Right ventricle myocardium superior (tissue), 1 donor: ENCODE results near the gene DAAM1. TPM values are rescaled to one million over a fixed set of nuclear protein-coding genes. Genes with fewer than 3 reads are reported as not detected.

Source experiments
- ATAC-seq: fragments of 200-7000 bp; cut with Tn5 transposase; one replicate; pipeline ENCODE4 v1.9.1; 2020; ENCODE audit warnings: mild to moderate bottlenecking; ENCODE audit not compliant: poor library complexity
- DNase-seq: peaks from one replicate; pipeline ENCODE4 v3.0.0-alpha.2; 2020
- intact Hi-C: fragments of 100-400 bp; cut with DNase I; formaldehyde crosslinking; loops from one replicate; pipeline ENCODE4 v1.11.2; 2022
- total RNA-seq: library from RNA; stranded (reverse); fragmentation: NEBNext Ultra II Directional; extraction: Animal tissue kit (Norgen Biotek cat#: 25700); gene quantifications from one replicate; pipeline ENCODE4 v1.2.1, GENCODE V29; 2021
- donor health status: DM: no; HTN: yes; CAD: no; lungs with severe emphysema.

The DAAM1 gene
- total RNA-seq, 1 donor from 2014 or later = 104 TPM

- no peak for DNase-seq
- ATAC-seq = no peak
Measured at GRCh38 chr14:59360233-59360632, 171.8 kb downstream of the DAAM1 start.

DNA sequence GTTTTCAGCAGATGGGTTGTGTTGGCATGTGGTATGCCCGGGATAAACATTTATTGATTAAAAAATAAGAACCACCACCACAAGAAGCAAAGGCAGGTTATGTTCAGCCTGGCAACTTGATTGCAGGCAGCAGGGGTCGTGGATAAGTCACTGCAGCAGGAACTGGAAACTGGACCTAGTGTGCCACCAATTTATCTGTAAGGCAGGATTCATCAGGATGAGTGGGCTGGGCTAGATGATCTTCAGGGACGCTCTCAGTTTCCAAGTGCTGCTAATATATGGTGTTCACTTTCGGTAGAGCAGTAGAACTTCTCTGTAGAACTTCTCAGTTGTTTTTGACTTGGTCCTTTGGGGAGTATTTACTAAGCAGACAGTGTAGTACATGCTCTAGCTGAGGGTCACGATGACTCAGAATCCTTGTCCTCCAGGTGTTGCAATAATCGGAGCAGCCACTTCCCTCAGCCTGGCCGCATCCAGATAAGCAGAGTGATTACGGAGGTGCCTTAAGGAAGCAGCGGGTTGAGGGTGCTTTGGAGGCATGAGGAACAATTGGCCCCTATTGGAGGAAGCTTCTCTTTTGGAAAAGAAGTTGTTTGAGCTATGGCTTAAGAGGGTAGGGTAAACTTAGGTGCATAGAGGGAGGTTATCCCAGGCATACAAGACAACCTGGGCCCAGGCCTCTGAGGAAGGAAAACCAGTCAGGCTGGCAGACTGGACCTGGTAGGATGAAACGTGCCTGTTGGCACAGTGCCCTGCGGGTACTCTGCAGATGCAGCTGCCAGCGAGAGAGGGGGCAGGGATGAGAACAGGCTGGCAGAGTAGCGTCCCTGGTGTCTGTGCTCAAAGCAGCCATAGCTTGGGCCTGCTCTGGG lies 172.7 kb downstream of the DAAM1 start:
- intact Hi-C loops = no loop called here

More at GRCh38 chr14:59360233-59360632, 171.8 kb downstream of the DAAM1 start:
- intact Hi-C loops = no loop called here

GRCh38 chr14:59362513-59362912 lies 174.0 kb downstream of the DAAM1 start:
- ATAC-seq (no peak), DNase-seq (no peak)
- intact Hi-C loops = no loop called here

More for the DNA sequence above, 172.7 kb downstream of the DAAM1 start:
- peak; percentile 88 for DNase-seq
- peak; percentile 72 for ATAC-seq

- ATAC-seq = no peak
- no peak for DNase-seq
- intact Hi-C loops = no loop called here
Measured at GRCh38 chr14:59363531-59364226, 175.2 kb downstream of the DAAM1 start.

DNA sequence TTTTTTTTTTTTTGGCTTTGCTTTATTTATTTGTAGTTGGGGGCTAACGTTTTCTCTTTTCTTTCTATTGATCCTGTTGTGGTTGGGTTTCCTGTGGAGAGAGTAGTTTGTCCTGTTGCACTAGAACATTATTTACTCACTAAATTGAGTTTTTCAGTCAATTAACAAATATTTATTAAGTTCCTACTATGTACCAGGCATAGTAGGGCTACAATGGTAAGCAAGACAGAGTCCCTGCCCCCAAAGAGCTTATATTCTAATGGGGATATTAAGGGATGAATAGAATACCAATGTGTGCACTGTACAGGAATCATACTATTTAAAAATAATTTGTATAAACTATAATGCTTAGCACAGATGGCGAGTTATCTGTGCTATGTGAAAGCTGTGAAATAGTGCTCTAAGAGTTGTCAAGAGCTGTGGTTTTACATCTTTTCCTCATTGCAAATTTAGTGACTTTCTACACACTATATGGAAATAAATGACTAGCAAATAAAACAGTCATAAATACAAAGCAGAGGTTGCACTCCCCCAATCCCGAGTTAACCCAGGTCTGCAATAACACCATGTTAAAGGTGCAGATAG lies 181.8 kb downstream of the DAAM1 start:
- intact Hi-C loops = no loop called here
- ATAC-seq = no peak

GRCh38 chr14:59371771-59372170 lies 183.3 kb downstream of the DAAM1 start:
- DNase-seq = no peak
- intact Hi-C loops = no loop called here
- peak; percentile 87 for ATAC-seq

More for the DNA sequence above, 181.8 kb downstream of the DAAM1 start:
- DNase-seq = no peak

GRCh38 chr14:59374048-59374447 lies 185.6 kb downstream of the DAAM1 start:
- intact Hi-C loops = no loop called here

DNA sequence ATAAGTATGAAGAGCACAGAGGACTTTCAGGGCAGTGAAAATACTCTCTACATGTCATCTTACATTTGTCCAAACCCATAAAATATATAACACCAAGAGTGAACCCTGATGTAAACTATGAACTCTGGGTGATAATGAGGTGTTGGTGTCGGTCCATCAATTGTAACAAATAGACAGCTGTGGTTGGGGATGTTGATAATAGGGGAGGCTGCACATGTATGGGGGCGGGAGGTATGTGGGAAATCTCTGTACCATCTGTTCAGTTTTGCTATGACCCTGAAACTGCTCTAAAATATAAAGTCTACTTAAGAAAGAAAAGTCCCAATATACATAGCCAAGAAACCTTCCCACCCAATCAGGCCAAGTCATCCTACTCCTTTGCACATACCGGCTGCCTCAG lies 188.2 kb downstream of the DAAM1 start:
- DNase-seq = no peak
- intact Hi-C loops = loop anchor here (5.0 kb wide), 1 partner anchor 46 kb away; no protein-coding TSS in a partner anchor
- no peak for ATAC-seq

More at GRCh38 chr14:59374048-59374447, 185.6 kb downstream of the DAAM1 start:
- ATAC-seq (no peak), DNase-seq (no peak)

GRCh38 chr14:59377491-59377890 lies 189.0 kb downstream of the DAAM1 start:
- peak; percentile 27 for ATAC-seq
- intact Hi-C loops = loop anchor here (5.0 kb wide), 1 partner anchor 45 kb away; no protein-coding TSS in a partner anchor
- DNase-seq = no peak

DNA sequence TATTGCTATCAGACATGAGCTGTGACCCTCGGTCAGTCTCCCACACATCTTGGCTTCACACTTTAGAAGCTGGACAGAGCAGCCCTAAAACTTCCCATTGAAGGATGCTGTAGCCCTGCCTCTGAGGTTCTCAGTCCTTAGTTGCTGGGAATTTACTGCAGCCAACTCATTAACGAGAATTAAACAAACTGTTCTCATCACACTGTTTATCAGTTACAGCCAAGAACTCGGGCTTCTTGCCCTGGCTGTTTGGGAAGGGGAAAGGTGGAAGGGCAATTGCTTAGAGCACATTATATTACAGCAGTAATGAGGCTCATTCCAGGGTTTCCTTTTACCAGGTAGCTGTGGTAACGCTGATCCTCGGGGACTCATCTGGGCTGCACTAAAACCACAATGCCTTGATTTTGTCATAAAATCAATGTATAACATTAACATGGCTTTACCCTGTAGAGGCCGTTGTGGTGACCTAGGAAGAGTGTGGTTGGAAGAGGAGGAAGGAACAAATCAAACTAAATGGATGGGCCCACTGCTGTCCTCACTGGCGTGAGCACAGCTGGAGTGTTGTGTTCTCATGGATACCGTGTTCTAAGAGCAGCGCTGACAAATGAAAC lies 189.6 kb downstream of the DAAM1 start:
- DNase-seq = no peak
- intact Hi-C loops = loop anchor here (5.0 kb wide), 1 partner anchor 44 kb away; no protein-coding TSS in a partner anchor
- peak; percentile 74 for ATAC-seq

DNA sequence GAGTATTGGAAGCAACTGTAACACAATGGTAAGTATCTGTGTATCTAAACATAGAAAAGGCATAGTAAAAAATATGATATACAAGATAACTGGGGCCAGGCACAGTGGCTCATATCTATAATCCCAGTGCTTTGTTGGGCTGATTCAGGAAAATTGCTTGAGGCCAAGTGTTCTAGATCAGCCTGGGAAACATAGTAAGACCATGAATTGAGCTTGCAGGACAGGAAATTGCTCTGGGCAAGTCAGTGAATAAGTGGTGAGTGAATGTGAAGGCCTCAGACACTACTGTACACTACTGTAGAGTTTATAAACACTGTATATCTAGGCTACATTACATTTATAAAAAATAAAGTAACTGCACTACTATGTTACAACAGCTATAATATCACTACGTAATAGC lies 201.5 kb downstream of the DAAM1 start:
- intact Hi-C loops = no loop called here
- ATAC-seq = no peak

DNA sequence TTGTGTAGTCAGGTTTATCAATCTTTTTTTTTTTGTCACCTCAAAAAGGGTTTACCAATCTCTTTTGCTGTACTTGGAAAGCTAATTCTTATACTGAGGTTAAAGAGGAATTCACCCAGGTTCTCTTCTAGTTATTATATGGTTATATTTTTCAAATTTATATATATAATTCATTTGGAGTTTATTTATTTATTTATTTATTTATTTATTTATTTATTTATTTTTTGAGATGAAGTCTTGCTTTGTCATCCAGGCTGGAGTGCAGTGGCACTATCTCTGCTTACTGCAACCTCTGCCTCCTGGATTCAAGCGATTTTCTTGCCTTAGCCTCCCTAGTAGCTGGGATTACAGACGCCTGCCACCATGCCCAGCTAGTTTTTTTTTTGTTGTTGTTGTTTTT lies 202.9 kb downstream of the DAAM1 start:
- ATAC-seq (no peak), DNase-seq (no peak)
- intact Hi-C loops = no loop called here

More for the DNA sequence above, 201.5 kb downstream of the DAAM1 start:
- no peak for DNase-seq

DNA sequence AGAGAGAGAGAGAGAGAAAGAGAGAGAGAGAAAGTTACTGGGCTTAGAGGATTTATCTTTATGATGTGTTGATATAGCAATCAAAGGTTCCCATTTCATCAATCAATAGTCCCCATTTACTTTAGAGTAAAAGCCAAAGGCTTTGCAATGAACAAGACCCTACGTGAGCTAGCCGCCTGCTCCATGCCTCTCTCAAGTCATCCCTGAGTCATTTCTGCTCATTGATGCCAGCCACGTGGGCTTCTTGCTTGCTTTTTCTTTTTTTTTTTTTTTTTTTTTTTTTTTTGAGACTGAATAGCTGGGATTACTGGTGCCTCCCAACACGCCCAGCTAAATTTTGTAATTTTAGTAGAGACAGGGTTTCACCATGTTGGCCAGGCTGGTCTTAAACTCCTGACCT lies 205.8 kb downstream of the DAAM1 start:
- no peak for DNase-seq
- no peak for ATAC-seq
- intact Hi-C loops = no loop called here

DNA sequence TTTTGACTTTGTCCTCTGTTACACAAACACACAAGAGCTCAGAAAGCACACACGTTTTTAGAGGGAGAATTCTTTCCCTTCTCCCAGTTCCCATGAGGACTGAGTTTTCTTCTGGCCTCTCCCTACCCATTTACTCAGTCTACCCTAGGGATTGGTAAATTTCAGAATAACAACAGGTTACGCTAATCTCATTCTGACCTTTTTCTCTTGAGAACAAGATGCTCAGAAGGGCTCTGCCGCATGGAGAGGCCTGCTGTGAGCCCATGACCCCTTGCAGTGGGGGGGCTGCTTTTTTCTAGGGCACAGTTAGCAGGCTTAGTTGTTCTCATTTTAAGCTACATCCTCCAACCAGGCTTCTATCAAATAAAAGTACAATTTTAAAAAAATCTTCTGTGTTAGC lies 207.2 kb downstream of the DAAM1 start:
- intact Hi-C loops = no loop called here
- ATAC-seq (no peak), DNase-seq (no peak)

- ATAC-seq = no peak
Measured at GRCh38 chr14:59398841-59399240, 210.4 kb downstream of the DAAM1 start.

DNA sequence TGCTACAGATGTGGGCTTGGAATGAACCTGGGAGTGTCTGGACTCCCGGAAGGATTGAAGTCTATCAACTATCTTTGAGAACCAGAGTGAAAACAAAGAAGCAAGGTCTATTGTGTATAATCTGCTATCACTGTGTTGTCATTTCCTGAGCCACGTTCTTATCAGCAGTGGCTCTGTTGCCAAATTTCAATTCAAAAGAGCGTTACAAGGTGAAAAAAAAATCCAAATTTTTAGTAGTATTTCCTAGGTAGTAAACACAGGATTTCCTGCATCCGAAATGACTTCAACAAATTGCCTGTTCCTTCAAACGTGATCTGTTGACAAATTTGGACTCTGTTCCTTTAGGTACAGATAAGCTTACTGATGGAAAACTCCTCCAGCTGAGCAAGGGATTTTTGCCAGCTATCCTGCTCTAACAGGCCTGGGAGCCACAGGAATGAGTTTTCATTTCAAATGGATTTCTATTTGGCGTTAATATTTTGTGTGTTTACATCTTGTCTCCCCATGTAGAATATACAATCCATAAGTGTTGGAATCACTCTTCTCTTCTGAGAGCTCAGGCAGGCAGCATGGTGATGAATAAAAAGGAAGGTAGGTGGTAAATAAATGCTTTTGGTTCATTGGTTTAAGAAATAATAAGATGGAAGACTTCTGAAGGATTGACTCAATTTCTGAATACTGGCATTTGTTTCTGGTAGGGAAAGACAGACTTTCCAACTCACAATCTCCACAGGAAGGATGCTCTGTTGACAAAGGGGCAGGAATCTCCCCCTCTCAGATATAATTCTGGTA lies 218.2 kb downstream of the DAAM1 start:
- intact Hi-C loops = no loop called here
- no peak for DNase-seq
- ATAC-seq = peak; percentile 94

More at GRCh38 chr14:59398841-59399240, 210.4 kb downstream of the DAAM1 start:
- intact Hi-C loops = no loop called here
- no peak for DNase-seq

DNA sequence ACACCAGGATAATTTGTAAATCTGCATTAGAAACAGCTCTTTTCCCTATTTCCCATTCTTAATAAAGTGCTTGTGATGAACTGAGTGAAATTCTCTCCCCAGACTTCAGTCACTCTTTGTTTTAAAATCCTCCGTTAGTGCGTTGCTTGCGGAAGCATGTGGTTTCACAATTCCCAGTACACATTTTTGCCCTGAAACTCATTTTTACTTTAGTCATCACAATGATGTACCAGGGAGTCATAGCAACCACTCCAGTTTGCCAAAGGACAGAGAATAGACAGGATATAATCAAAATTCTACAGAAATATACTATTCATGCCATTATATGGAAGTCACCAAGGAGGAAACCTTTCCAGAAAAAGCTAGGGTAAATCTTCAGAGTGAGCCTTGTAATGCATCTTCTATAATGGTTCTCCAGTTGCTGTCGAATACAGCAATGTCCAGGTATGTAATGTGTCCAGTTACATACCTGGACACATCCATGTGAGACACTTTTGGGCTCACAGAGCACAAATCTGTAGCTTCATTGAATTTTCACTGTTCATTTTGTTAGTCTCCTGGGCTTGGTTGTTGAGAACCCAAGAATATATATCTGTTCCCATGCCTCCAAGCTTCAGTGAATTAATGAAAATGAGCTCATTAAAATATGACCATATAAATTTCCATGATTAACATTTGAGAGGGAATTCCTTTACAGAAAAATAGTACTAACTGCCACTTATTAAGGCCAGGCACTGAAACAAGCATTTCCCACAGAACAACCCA lies 219.0 kb downstream of the DAAM1 start:
- no peak for DNase-seq
- intact Hi-C loops = no loop called here
- ATAC-seq = peak; percentile 88
